Adrenal gland (tissue), 12 donors: ENCODE data around the gene FLNA. TPM values are rescaled to one million over a fixed set of nuclear protein-coding genes. Genes with fewer than 3 reads are reported as not detected.
A peak's percentile ranks its signal among the peaks of the same experiment; 100 is the strongest.

ENCODE experiments used
- DNase-seq, 7 donors: peaks; one replicate each; pipeline ENCODE4 v3.0.0-alpha.2; 2019 to 2020
- H3K27ac ChIP-seq, 5 donors: fragments of 200-600 bp; sonication (generic) in 4 of 5; 1 replicate in 3 of 5; 2 replicates in 2 of 5; pipeline versions ENCODE4 v1.5.1 to v1.8.0; 2016 to 2020; ENCODE audit warnings: mild to moderate bottlenecking in 1 of 5
- H3K27me3 ChIP-seq: fragments of 200-600 bp; 2 replicates; pipeline ENCODE4 v1.8.0; 2021
- H3K36me3 ChIP-seq, 2 donors: fragments of 200-600 bp; replicated peaks in 1 of 2; 1 replicate in 1 of 2; 2 replicates in 1 of 2; pipeline versions ENCODE4 v1.5.1 to v1.8.0; 2018 to 2022
- H3K4me1 ChIP-seq, 2 donors: fragments of 200-600 bp; replicated peaks in 1 of 2; 1 replicate in 1 of 2; 2 replicates in 1 of 2; pipeline versions ENCODE4 v1.5.1 to v1.8.0; 2018 to 2021
- H3K4me3 ChIP-seq, 4 donors: fragments of 200-600 bp; sonication (generic) in 3 of 4; one replicate each; pipeline ENCODE4 v1.5.1; 2016 to 2018
- H3K9me3 ChIP-seq, 3 donors: fragments of 200-600 bp; sonication (generic) in 1 of 3; replicated peaks in 1 of 3; 1 replicate in 2 of 3; 2 replicates in 1 of 3; pipeline versions ENCODE4 v1.5.1 to v1.8.0; 2016 to 2021
- POLR2A ChIP-seq, 2 donors: fragments of 450-650 bp; IDR thresholded peaks; one replicate each; pipeline ENCODE4 v1.6.1; 2017; ENCODE audit warnings: antibody characterized with exemption in 2 of 2, mild to moderate bottlenecking in 2 of 2, moderate library complexity in 1 of 2
- WGBS, 4 donors: extraction: QIAGEN DNeasy Blood & Tissue Kit in 2 of 4; methylation state at CpG; one replicate each; pipeline versions ENCODE4 v1.1.5 to v1.1.7; 2013 to 2017; 5-methylcytosine and 5-hydroxymethylcytosine counted together
- intact Hi-C, 2 donors: fragments of 100-400 bp; cut with DNase I; formaldehyde crosslinking; loops; one replicate each; pipeline versions ENCODE4 v1.14.1 to v1.15.0; 2022 to 2023
- polyA plus RNA-seq, 3 donors: library from polyadenylated mRNA; stranded (reverse); fragments of 200-250 nt in 2 of 3; fragments of 350-450 nt in 1 of 3; fragmentation: Illumina TruSeq in 1 of 3; extraction: RNeasy Lipid Tissue Mini Kit (QIAGEN cat#74804) in 1 of 3; gene quantifications; one replicate each; pipeline ENCODE4 v1.2.3, GENCODE V29; 2013 to 2014
- total RNA-seq, 9 donors: library from RNA; depleted of rRNA in 4 of 9; stranded (reverse); fragments of >200 nt in 4 of 9; fragments of 120-200 nt in 1 of 9; fragmentation: NEBNext Ultra II Directional in 1 of 9; extraction: Animal tissue kit (Norgen Biotek cat#: 25700) in 1 of 9; gene quantifications; one replicate each; pipeline versions ENCODE4 v1.1.0 to v1.2.4, GENCODE V29; 2013 to 2023
- TF ChIP-seq, protein P1 (sequence below), 6 experiments: fragments of 450-650 bp in 4 of 6; fragments of 200-600 bp in 2 of 6; sonication (generic) in 1 of 6; IDR thresholded peaks; 1 replicate in 5 of 6; 2 replicates in 1 of 6; pipeline versions ENCODE4 v1.5.1 to v1.8.0; 2016 to 2021; ENCODE audit warnings: antibody characterized with exemption in 6 of 6, mild to moderate bottlenecking in 2 of 6, moderate library complexity in 1 of 6
- donor health status: healthy with polysubstance abuse.
- donor health status: Bipolar disorder and iron deficiency.
- donor health status: DM: yes; HTN: yes; CAD: no.
- donor health status: DM: no; HTN: no; CAD: no.
- donor health status: DM: no; HTN: no; CAD: no.
- donor health status: DM: yes; HTN: yes; CAD: no.

Gene FLNA
- total and polyA plus RNA-seq, 12 donors, result 57.0 to 979 (median 504) TPM

DNA sequence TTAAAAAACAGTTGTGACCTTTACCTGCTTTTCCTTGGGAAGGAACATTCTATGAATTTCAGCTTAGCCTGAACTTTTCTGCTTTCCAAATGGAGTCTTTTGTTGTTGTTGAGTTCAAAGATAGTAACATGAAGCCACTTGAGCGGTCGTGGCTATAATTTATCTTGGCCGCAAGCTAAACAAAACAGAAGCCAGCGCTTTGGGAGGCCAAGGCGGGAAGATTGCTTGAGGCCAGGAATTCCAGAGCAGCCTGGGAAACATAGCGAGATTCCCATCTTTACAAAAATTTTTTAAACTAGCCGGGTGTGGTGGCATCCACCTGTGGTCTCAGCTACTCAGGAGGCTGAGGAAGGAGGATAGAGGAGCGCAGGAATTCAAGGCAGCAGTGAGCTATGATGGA is 48.9 kb downstream of the FLNA start:
- peaks cover 6 to 11% of the 10 kb centered on the region in 2 donors for H3K4me1 ChIP-seq
- no peak for DNase-seq
- H3K4me3 ChIP-seq, result no peak overlapping the region
- H3K36me3 ChIP-seq, result no peaks in the 10 kb centered on the region
- no peak overlapping the region for H3K27ac ChIP-seq
- TF ChIP-seq, protein P1, sequence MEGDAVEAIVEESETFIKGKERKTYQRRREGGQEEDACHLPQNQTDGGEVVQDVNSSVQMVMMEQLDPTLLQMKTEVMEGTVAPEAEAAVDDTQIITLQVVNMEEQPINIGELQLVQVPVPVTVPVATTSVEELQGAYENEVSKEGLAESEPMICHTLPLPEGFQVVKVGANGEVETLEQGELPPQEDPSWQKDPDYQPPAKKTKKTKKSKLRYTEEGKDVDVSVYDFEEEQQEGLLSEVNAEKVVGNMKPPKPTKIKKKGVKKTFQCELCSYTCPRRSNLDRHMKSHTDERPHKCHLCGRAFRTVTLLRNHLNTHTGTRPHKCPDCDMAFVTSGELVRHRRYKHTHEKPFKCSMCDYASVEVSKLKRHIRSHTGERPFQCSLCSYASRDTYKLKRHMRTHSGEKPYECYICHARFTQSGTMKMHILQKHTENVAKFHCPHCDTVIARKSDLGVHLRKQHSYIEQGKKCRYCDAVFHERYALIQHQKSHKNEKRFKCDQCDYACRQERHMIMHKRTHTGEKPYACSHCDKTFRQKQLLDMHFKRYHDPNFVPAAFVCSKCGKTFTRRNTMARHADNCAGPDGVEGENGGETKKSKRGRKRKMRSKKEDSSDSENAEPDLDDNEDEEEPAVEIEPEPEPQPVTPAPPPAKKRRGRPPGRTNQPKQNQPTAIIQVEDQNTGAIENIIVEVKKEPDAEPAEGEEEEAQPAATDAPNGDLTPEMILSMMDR (IDR thresholded peaks at IDR 0.05), result no peak
- no peak for TF ChIP-seq POLR2A (IDR thresholded peaks at IDR 0.05)
- WGBS, 4 donors, result 72 to 76% (median 74%) methylated on average over 7 to 8 of the region's 8 CpGs
- H3K9me3 ChIP-seq, result no peaks in the 10 kb centered on the region
- intact Hi-C loops, result no loop called here
- peaks cover 13% of the 10 kb centered on the region for H3K27me3 ChIP-seq

DNA sequence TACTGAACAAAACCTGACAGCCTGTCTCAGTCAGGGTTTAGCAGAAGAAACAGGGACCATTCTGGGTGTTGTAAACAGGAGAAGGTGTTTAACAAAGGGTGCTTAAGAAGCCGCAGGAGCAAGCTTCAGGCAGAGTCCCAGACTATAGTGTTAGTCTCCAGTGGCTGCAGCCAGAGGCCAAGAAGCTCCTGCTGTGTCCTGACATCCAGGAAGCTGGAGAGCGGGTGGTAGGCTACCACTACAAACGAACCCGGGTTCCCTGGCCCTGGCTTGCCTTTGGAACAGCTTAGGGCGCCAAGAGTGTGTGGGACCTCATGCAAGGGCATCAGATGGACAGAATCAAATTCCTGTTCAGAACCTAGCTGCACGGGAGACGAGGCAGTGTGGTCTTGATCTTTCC is 50.9 kb downstream of the FLNA start:
- no peaks in the 10 kb centered on the region for H3K36me3 ChIP-seq
- peaks cover 28% of the 10 kb centered on the region for H3K27me3 ChIP-seq
- peaks cover 6 to 11% of the 10 kb centered on the region in 2 donors for H3K4me1 ChIP-seq
- TF ChIP-seq, protein P1 (IDR thresholded peaks at IDR 0.05), result no peak
- TF ChIP-seq POLR2A (IDR thresholded peaks at IDR 0.05), result no peak
- no peak overlapping the region for H3K4me3 ChIP-seq
- WGBS, 4 donors, result 67 to 83% (median 73%) methylated on average over 1 to 7 of the region's 7 CpGs
- no peak overlapping the region for H3K27ac ChIP-seq
- intact Hi-C loops, result no loop called here
- H3K9me3 ChIP-seq, result no peaks in the 10 kb centered on the region
- no peak for DNase-seq

DNA sequence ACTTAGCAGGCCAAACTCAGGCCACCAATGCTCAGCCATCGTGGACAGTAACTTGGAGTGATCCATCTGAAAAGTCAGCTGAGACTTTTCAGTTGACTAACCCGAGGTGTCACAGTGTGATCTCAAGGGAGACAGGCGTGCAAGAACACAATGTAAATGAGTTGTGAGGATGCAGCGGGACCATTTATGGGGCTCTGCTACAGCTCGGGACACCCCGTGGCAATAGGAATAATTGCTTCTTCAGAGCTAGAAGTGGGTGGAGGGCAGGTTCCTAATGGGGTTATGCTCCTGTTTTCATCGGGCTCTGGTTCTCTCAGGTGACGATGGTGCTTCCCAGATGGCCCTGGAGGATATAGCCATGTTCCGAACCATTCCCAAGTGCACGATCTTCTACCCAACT is 51.5 kb downstream of the FLNA start:
- TF ChIP-seq, protein P1 (IDR thresholded peaks at IDR 0.05), result no peak
- TF ChIP-seq POLR2A (IDR thresholded peaks at IDR 0.05), result no peak

DNA sequence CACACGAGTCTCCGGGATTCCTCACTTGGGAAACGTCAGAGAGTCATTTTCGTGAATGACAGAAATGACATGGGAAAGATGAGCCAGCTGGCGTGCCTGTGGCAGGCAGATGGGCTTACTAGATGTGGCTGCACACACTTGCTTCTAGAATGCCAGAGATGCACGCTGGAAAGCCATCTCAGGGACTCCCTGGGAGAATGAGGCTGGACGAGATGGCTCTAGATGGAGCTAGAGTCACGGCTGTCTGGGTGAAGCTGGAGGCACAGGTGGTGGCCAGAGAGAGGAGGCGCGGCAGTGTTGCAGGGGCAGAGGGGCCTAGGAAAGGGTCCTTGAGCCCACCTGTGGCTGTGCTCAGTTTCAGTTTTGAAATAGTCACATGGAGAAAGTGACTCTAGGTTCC is 52.8 kb downstream of the FLNA start:
- Histone ChIP-seq H3K36me3 (no peaks in the 10 kb centered on the region), H3K9me3 (no peaks in the 10 kb centered on the region), H3K4me1 (no peaks in the 10 kb centered on the region), H3K27me3 (peaks cover 28% of the 10 kb centered on the region), H3K4me3 (no peak overlapping the region), H3K27ac (no peak overlapping the region)
- no peak for TF ChIP-seq POLR2A (IDR thresholded peaks at IDR 0.05)
- TF ChIP-seq, protein P1 (IDR thresholded peaks at IDR 0.05), result peak in 2 of 6 experiments; percentile 10 to 20
- intact Hi-C loops, result no loop called here
- 57 to 65% (median 61%) methylated on average over 6 to 10 of the region's 10 CpGs for WGBS, 4 donors
- peak in 3 of 7 donors; percentile 17 to 39 (median 37) for DNase-seq

More for the DNA sequence above, 51.5 kb downstream of the FLNA start:
- intact Hi-C loops, result no loop called here
- no peak overlapping the region for H3K27ac ChIP-seq
- no peaks in the 10 kb centered on the region for H3K36me3 ChIP-seq
- peaks cover 28% of the 10 kb centered on the region for H3K27me3 ChIP-seq
- DNase-seq, result no peak
- no peaks in the 10 kb centered on the region for H3K9me3 ChIP-seq
- no peak overlapping the region for H3K4me3 ChIP-seq
- peaks cover 6 to 10% of the 10 kb centered on the region in 2 donors for H3K4me1 ChIP-seq
- WGBS, 4 donors, result 75 to 87% (median 82%) methylated on average over 6 to 10 of the region's 10 CpGs
